Measurements from ENCODE around the gene KCNJ14.

Gene KCNJ14

GRCh38 chr19:48480183-48480557 lies 24.8 kb downstream of the KCNJ14 start:
- POLR2A ChIA-PET: interaction anchor here (1.1 kb wide), 1 partner anchor 144 kb away, joined by 5 read pairs; no protein-coding TSS in a partner anchor
- peak overlapping the region in 1 of 2 experiments; percentile 67 for H3K27ac ChIP-seq (ENCODE audit: insufficient read depth in 1 of 2, low read depth in 1 of 2, low read length in 2 of 2, poor library complexity in 1 of 2, severe bottlenecking in 2 of 2)
- CTCF ChIA-PET: interaction anchor here (0.6 to 1.7 kb wide), 3 partner anchors 9 to 127 kb away, joined by 3 to 11 read pairs (median 4); no protein-coding TSS in a partner anchor
- H3K9me3 ChIP-seq (ENCODE audit: control extremely low read depth in 1 of 5, control insufficient read depth in 4 of 5, insufficient read depth in 2 of 5, low read depth in 1 of 5, low read length in 4 of 5): no peaks in the 10 kb centered on the region
- WGBS (ENCODE audit: insufficient coverage): 15% methylated on average over 18 of the region's 32 CpGs
- H3K27me3 ChIP-seq (replicated peaks in 2 of 5; ENCODE audit: control insufficient read depth in 4 of 5, insufficient read depth in 5 of 5, low read length in 4 of 5): no peaks in the 10 kb centered on the region
- peaks cover 0 to 21% (median 13%) of the 10 kb centered on the region in 4 experiments for H3K4me1 ChIP-seq (ENCODE audit: control extremely low read depth in 1 of 4, control insufficient read depth in 4 of 4, insufficient read depth in 4 of 4, low read length in 3 of 4)
- DNase-seq: peak in 2 of 3 donors; percentile 60 to 64
- H3K36me3 ChIP-seq (ENCODE audit: control insufficient read depth in 4 of 4, insufficient read depth in 4 of 4, low read length in 3 of 4): peaks cover under 1 to 35% (median 29%) of the 10 kb centered on the region in 4 experiments
- peak overlapping the region; percentile 38 to 87 (median 62) for H3K4me3 ChIP-seq (ENCODE audit: control insufficient read depth in 1 of 7, extremely low read depth in 1 of 7, insufficient read depth in 4 of 7, low read depth in 2 of 7, low read length in 6 of 7)

GRCh38 chr19:48480558-48481500 lies 25.5 kb downstream of the KCNJ14 start:
- 3% methylated on average over 29 of the region's 52 CpGs for WGBS (ENCODE audit: insufficient coverage)
- ChIA-PET POLR2A (interaction anchor here (1.1 kb wide), 1 partner anchor 143 kb away, joined by 5 read pairs; no protein-coding TSS in a partner anchor), CTCF (interaction anchor here (0.6 to 1.8 kb wide), 4 partner anchors 9 to 212 kb away, joined by 3 to 13 read pairs (median 4); a partner anchor contains a TSS)
- Histone ChIP-seq H3K4me3 (ENCODE audit: control insufficient read depth in 1 of 7, extremely low read depth in 1 of 7, insufficient read depth in 4 of 7, low read depth in 2 of 7, low read length in 6 of 7) (peak overlapping the region; percentile 38 to 87 (median 62)), H3K36me3 (ENCODE audit: control insufficient read depth in 4 of 4, insufficient read depth in 4 of 4, low read length in 3 of 4) (peaks cover 0 to 28% (median 23%) of the 10 kb centered on the region in 4 experiments), H3K27me3 (replicated peaks in 2 of 5; ENCODE audit: control insufficient read depth in 4 of 5, insufficient read depth in 5 of 5, low read length in 4 of 5) (no peaks in the 10 kb centered on the region), H3K4me1 (ENCODE audit: control extremely low read depth in 1 of 4, control insufficient read depth in 4 of 4, insufficient read depth in 4 of 4, low read length in 3 of 4) (peaks cover 0 to 21% (median 13%) of the 10 kb centered on the region in 4 experiments), H3K27ac (ENCODE audit: insufficient read depth in 1 of 2, low read depth in 1 of 2, low read length in 2 of 2, poor library complexity in 1 of 2, severe bottlenecking in 2 of 2) (peak overlapping the region in 1 of 2 experiments; percentile 67), H3K9me3 (ENCODE audit: control extremely low read depth in 1 of 5, control insufficient read depth in 4 of 5, insufficient read depth in 2 of 5, low read depth in 1 of 5, low read length in 4 of 5) (no peaks in the 10 kb centered on the region)
- peak in 2 of 3 donors; percentile 55 to 67 for DNase-seq

GRCh38 chr19:48481846-48482639 lies 26.7 kb downstream of the KCNJ14 start:
- CTCF ChIA-PET: interaction anchor here (1.8 kb wide), 1 partner anchor 8 kb away, joined by 13 read pairs; no protein-coding TSS in a partner anchor
- Histone ChIP-seq H3K27me3 (replicated peaks in 2 of 5; ENCODE audit: control insufficient read depth in 4 of 5, insufficient read depth in 5 of 5, low read length in 4 of 5) (no peaks in the 10 kb centered on the region), H3K4me3 (ENCODE audit: control insufficient read depth in 1 of 7, extremely low read depth in 1 of 7, insufficient read depth in 4 of 7, low read depth in 2 of 7, low read length in 6 of 7) (no peak overlapping the region), H3K4me1 (ENCODE audit: control extremely low read depth in 1 of 4, control insufficient read depth in 4 of 4, insufficient read depth in 4 of 4, low read length in 3 of 4) (peaks cover 0 to 21% (median 13%) of the 10 kb centered on the region in 4 experiments), H3K9me3 (ENCODE audit: control extremely low read depth in 1 of 5, control insufficient read depth in 4 of 5, insufficient read depth in 2 of 5, low read depth in 1 of 5, low read length in 4 of 5) (no peaks in the 10 kb centered on the region), H3K36me3 (ENCODE audit: control insufficient read depth in 4 of 4, insufficient read depth in 4 of 4, low read length in 3 of 4) (peaks cover 0 to 22% (median 13%) of the 10 kb centered on the region in 4 experiments), H3K27ac (ENCODE audit: insufficient read depth in 1 of 2, low read depth in 1 of 2, low read length in 2 of 2, poor library complexity in 1 of 2, severe bottlenecking in 2 of 2) (no peak overlapping the region)
- POLR2A ChIA-PET: no interaction called here
- 95% methylated on average over 5 of the region's 7 CpGs for WGBS (ENCODE audit: insufficient coverage)
- no peak for DNase-seq

- H3K36me3 ChIP-seq (ENCODE audit: control insufficient read depth in 4 of 4, insufficient read depth in 4 of 4, low read length in 3 of 4): peaks cover 0 to 13% (median 5%) of the 10 kb centered on the region in 4 experiments
- CTCF ChIA-PET: no interaction called here
- 66% methylated on average over 3 of the region's 3 CpGs for whole genome bisulfite sequencing (ENCODE audit: insufficient coverage)
- no peak for DNase-seq
- no peaks in the 10 kb centered on the region for H3K27me3 ChIP-seq (replicated peaks in 2 of 5; ENCODE audit: control insufficient read depth in 4 of 5, insufficient read depth in 5 of 5, low read length in 4 of 5)
- H3K27ac ChIP-seq (ENCODE audit: insufficient read depth in 1 of 2, low read depth in 1 of 2, low read length in 2 of 2, poor library complexity in 1 of 2, severe bottlenecking in 2 of 2): no peak overlapping the region
- H3K4me1 ChIP-seq (ENCODE audit: control extremely low read depth in 1 of 4, control insufficient read depth in 4 of 4, insufficient read depth in 4 of 4, low read length in 3 of 4): peaks cover 0 to 21% (median 13%) of the 10 kb centered on the region in 4 experiments
- H3K9me3 ChIP-seq (ENCODE audit: control extremely low read depth in 1 of 5, control insufficient read depth in 4 of 5, insufficient read depth in 2 of 5, low read depth in 1 of 5, low read length in 4 of 5): no peaks in the 10 kb centered on the region
- POLR2A ChIA-PET: no interaction called here
- H3K4me3 ChIP-seq (ENCODE audit: control insufficient read depth in 1 of 7, extremely low read depth in 1 of 7, insufficient read depth in 4 of 7, low read depth in 2 of 7, low read length in 6 of 7): no peak overlapping the region
Measured at GRCh38 chr19:48483301-48483700, 27.9 kb downstream of the KCNJ14 start.

GRCh38 chr19:48484247-48484893 lies 29.0 kb downstream of the KCNJ14 start:
- Histone ChIP-seq H3K4me1 (ENCODE audit: control extremely low read depth in 1 of 4, control insufficient read depth in 4 of 4, insufficient read depth in 4 of 4, low read length in 3 of 4) (peaks cover 0 to 21% (median 13%) of the 10 kb centered on the region in 4 experiments), H3K36me3 (ENCODE audit: control insufficient read depth in 4 of 4, insufficient read depth in 4 of 4, low read length in 3 of 4) (peaks cover 0 to 5% (median 1%) of the 10 kb centered on the region in 4 experiments), H3K27me3 (replicated peaks in 2 of 5; ENCODE audit: control insufficient read depth in 4 of 5, insufficient read depth in 5 of 5, low read length in 4 of 5) (no peaks in the 10 kb centered on the region), H3K9me3 (ENCODE audit: control extremely low read depth in 1 of 5, control insufficient read depth in 4 of 5, insufficient read depth in 2 of 5, low read depth in 1 of 5, low read length in 4 of 5) (no peaks in the 10 kb centered on the region), H3K4me3 (ENCODE audit: control insufficient read depth in 1 of 7, extremely low read depth in 1 of 7, insufficient read depth in 4 of 7, low read depth in 2 of 7, low read length in 6 of 7) (no peak overlapping the region), H3K27ac (ENCODE audit: insufficient read depth in 1 of 2, low read depth in 1 of 2, low read length in 2 of 2, poor library complexity in 1 of 2, severe bottlenecking in 2 of 2) (no peak overlapping the region)
- DNase-seq: no peak
- CTCF ChIA-PET: no interaction called here
- POLR2A ChIA-PET: no interaction called here
- WGBS (ENCODE audit: insufficient coverage): 96% methylated on average over 10 of the region's 16 CpGs

- ChIA-PET CTCF (no interaction called here), POLR2A (no interaction called here)
- Histone ChIP-seq H3K9me3 (ENCODE audit: control extremely low read depth in 1 of 5, control insufficient read depth in 4 of 5, insufficient read depth in 2 of 5, low read depth in 1 of 5, low read length in 4 of 5) (no peaks in the 10 kb centered on the region), H3K36me3 (ENCODE audit: control insufficient read depth in 4 of 4, insufficient read depth in 4 of 4, low read length in 3 of 4) (no peaks in the 10 kb centered on the region), H3K27ac (ENCODE audit: insufficient read depth in 1 of 2, low read depth in 1 of 2, low read length in 2 of 2, poor library complexity in 1 of 2, severe bottlenecking in 2 of 2) (no peak overlapping the region), H3K4me1 (ENCODE audit: control extremely low read depth in 1 of 4, control insufficient read depth in 4 of 4, insufficient read depth in 4 of 4, low read length in 3 of 4) (peaks cover 0 to 25% (median 12%) of the 10 kb centered on the region in 4 experiments), H3K27me3 (replicated peaks in 2 of 5; ENCODE audit: control insufficient read depth in 4 of 5, insufficient read depth in 5 of 5, low read length in 4 of 5) (no peaks in the 10 kb centered on the region), H3K4me3 (ENCODE audit: control insufficient read depth in 1 of 7, extremely low read depth in 1 of 7, insufficient read depth in 4 of 7, low read depth in 2 of 7, low read length in 6 of 7) (no peak overlapping the region)
- DNase-seq: no peak
- 95% methylated on average over 21 of the region's 37 CpGs for WGBS (ENCODE audit: insufficient coverage)
Measured at GRCh38 chr19:48484931-48485612, 29.7 kb downstream of the KCNJ14 start.
